NB4 (cell line): ENCODE results near the gene CCNY.

Experiments used
- DNase-seq: peaks from one replicate; pipeline ENCODE4 v3.0.0; 2010; ENCODE audit warnings: low read depth
- H3K4me3 ChIP-seq: one replicate; pipeline ENCODE4 v1.5.1; 2011; ENCODE audit warnings: mild to moderate bottlenecking, low read depth, low read length, moderate library complexity
- CTCF ChIP-seq: IDR thresholded peaks from one replicate; pipeline ENCODE4 v1.5.1; 2012; ENCODE audit warnings: low read depth, low read length
- MAX ChIP-seq: IDR thresholded peaks from 2 replicates; pipeline ENCODE4 v1.6.1; 2011; ENCODE audit warnings: low read depth, low read length
- MYC ChIP-seq: IDR thresholded peaks from 2 replicates; pipeline ENCODE4 v1.6.1; 2011; ENCODE audit warnings: low read depth, low read length
- POLR2A ChIP-seq: IDR thresholded peaks from 2 replicates; pipeline ENCODE4 v1.6.1; 2011; ENCODE audit warnings: mild to moderate bottlenecking; ENCODE audit not compliant: insufficient read length; ENCODE audit errors: extremely low read depth

Gene CCNY

GRCh38 chr10:35462491-35462934, 126.2 kb downstream of the CCNY start:
- no peak for DNase-seq
- no peak for TF ChIP-seq POLR2A
- no peak for TF ChIP-seq MYC
- TF ChIP-seq CTCF = no peak
- no peak for TF ChIP-seq MAX
- no peak overlapping the region for H3K4me3 ChIP-seq

GRCh38 chr10:35463105-35463867, 127.0 kb downstream of the CCNY start:
- DNase-seq = no peak
- TF ChIP-seq CTCF (no peak), MYC (no peak), POLR2A (no peak), MAX (no peak)
- H3K4me3 ChIP-seq = no peak overlapping the region

GRCh38 chr10:35463878-35464277, 127.6 kb downstream of the CCNY start:
- H3K4me3 ChIP-seq = no peak overlapping the region
- no peak for DNase-seq
- TF ChIP-seq POLR2A (no peak), MAX (no peak), CTCF (no peak), MYC (no peak)

GRCh38 chr10:35464825-35465456, 128.6 kb downstream of the CCNY start:
- no peak for DNase-seq

GRCh38 chr10:35465673-35466072, 129.4 kb downstream of the CCNY start:
- no peak for DNase-seq
- H3K4me3 ChIP-seq = no peak overlapping the region
- TF ChIP-seq POLR2A = no peak
- no peak for TF ChIP-seq MYC
- TF ChIP-seq CTCF = no peak
- no peak for TF ChIP-seq MAX

More at GRCh38 chr10:35464825-35465456, 128.6 kb downstream of the CCNY start:
- TF ChIP-seq CTCF (no peak), POLR2A (no peak), MYC (no peak), MAX (no peak)
- H3K4me3 ChIP-seq = no peak overlapping the region
